Measurements from ENCODE around the gene ADAMTS9. TPM values are rescaled to one million over a fixed set of nuclear protein-coding genes. Genes with fewer than 3 reads are reported as not detected.

ADAMTS9 gene
- total RNA-seq, 2 donors from 2014 or later, result 4.4 to 14.3 TPM

DNA sequence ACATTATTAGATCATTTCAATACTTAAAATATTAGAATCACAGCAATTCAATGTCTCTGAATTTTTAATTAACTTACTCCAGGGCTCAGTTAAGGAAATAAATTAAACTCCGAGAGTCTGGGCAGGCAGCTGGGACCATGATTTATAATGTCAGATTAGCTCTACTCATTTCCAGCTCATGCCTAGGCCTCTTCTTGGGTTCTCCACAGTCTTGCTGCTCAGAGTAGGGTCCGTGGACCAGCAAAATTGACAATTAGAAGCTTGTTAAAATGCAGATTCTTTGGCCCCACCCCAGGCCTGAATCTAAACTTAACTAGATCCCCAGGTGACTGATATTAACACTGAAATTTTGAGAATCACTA is 28.2 kb downstream of the ADAMTS9 start:
- Histone ChIP-seq H3K9me3 (no peaks in the 10 kb centered on the region), H3K9ac (ENCODE audit: low read depth in 2 of 2, low read length in 2 of 2) (no peak overlapping the region), H3K27me3 (no peaks in the 10 kb centered on the region), H3K4me3 (no peak overlapping the region), H3K4me1 (no peaks in the 10 kb centered on the region), H3K27ac (no peak overlapping the region), H3K36me3 (no peaks in the 10 kb centered on the region)
- no peak for TF ChIP-seq CTCF (IDR thresholded peaks at IDR 0.05)
- intact Hi-C loops (cut with DNase I), result no loop called here
- no peak for DNase-seq

GRCh38 chr3:64658001-64658400 is 29.8 kb downstream of the ADAMTS9 start:
- H3K27ac ChIP-seq, result no peak overlapping the region
- no peak for TF ChIP-seq CTCF (IDR thresholded peaks at IDR 0.05)
- intact Hi-C loops (cut with DNase I), result no loop called here
- no peak for DNase-seq
- H3K4me3 ChIP-seq, result no peak overlapping the region
- no peaks in the 10 kb centered on the region for H3K27me3 ChIP-seq
- H3K4me1 ChIP-seq, result no peaks in the 10 kb centered on the region
- H3K36me3 ChIP-seq, result no peaks in the 10 kb centered on the region
- H3K9ac ChIP-seq (ENCODE audit: low read depth in 2 of 2, low read length in 2 of 2), result no peak overlapping the region
- no peaks in the 10 kb centered on the region for H3K9me3 ChIP-seq

- Histone ChIP-seq H3K4me3 (no peak overlapping the region), H3K27ac (no peak overlapping the region)
Observed at GRCh38 chr3:64656544-64656943, 31.3 kb downstream of the ADAMTS9 start.

DNA sequence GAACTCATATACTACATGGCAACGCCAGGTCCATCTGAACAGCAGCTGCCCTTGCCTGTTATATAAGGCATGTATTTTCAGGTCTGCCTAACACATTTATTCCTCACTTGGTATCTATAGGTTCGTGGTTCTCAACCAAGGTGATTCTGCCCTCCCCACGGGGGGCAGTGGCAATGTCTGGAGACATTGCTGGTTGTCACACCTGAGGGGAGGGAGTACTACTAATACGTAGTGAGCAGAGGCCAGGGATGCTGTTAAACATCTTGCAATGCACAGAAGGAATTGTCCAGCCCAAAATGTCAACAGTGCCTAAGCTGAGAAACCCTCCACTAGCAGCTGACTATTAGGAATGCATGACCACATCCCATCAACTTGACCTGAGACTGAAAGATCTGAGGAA is 32.6 kb downstream of the ADAMTS9 start:
- Histone ChIP-seq H3K27me3 (no peaks in the 10 kb centered on the region), H3K36me3 (no peaks in the 10 kb centered on the region), H3K9ac (ENCODE audit: low read depth in 2 of 2, low read length in 2 of 2) (no peak overlapping the region), H3K4me3 (no peak overlapping the region), H3K9me3 (no peaks in the 10 kb centered on the region), H3K4me1 (no peaks in the 10 kb centered on the region), H3K27ac (no peak overlapping the region)
- no peak for TF ChIP-seq CTCF (IDR thresholded peaks at IDR 0.05)
- intact Hi-C loops (cut with DNase I), result no loop called here
- DNase-seq, result no peak

More at GRCh38 chr3:64656544-64656943, 31.3 kb downstream of the ADAMTS9 start:
- no peaks in the 10 kb centered on the region for H3K27me3 ChIP-seq
- H3K4me1 ChIP-seq, result no peaks in the 10 kb centered on the region
- no peak for TF ChIP-seq CTCF (IDR thresholded peaks at IDR 0.05)
- intact Hi-C loops (cut with DNase I), result no loop called here
- no peaks in the 10 kb centered on the region for H3K36me3 ChIP-seq
- DNase-seq, result no peak
- H3K9ac ChIP-seq (ENCODE audit: low read depth in 2 of 2, low read length in 2 of 2), result no peak overlapping the region
- no peaks in the 10 kb centered on the region for H3K9me3 ChIP-seq

- no peak for TF ChIP-seq CTCF (IDR thresholded peaks at IDR 0.05)
- no peak for DNase-seq
- intact Hi-C loops (cut with DNase I), result no loop called here
- Histone ChIP-seq H3K27me3 (no peaks in the 10 kb centered on the region), H3K36me3 (no peaks in the 10 kb centered on the region), H3K9ac (ENCODE audit: low read depth in 2 of 2, low read length in 2 of 2) (no peak overlapping the region), H3K4me1 (no peaks in the 10 kb centered on the region), H3K4me3 (no peak overlapping the region), H3K9me3 (no peaks in the 10 kb centered on the region), H3K27ac (no peak overlapping the region)
Observed at GRCh38 chr3:64654013-64654412, 33.8 kb downstream of the ADAMTS9 start.

GRCh38 chr3:64653101-64653500 is 34.7 kb downstream of the ADAMTS9 start:
- TF ChIP-seq CTCF (IDR thresholded peaks at IDR 0.05), result no peak
- Histone ChIP-seq H3K27me3 (no peaks in the 10 kb centered on the region), H3K36me3 (no peaks in the 10 kb centered on the region), H3K4me1 (no peaks in the 10 kb centered on the region), H3K9ac (ENCODE audit: low read depth in 2 of 2, low read length in 2 of 2) (no peak overlapping the region), H3K9me3 (no peaks in the 10 kb centered on the region), H3K4me3 (no peak overlapping the region), H3K27ac (no peak overlapping the region)
- intact Hi-C loops (cut with DNase I), result no loop called here
- no peak for DNase-seq

All from colonic mucosa (tissue), 4 donors.